Bronchial epithelial cell (primary cell): ENCODE data around the gene ALG14. TPM values are rescaled to one million over a fixed set of nuclear protein-coding genes. Genes with fewer than 3 reads are reported as not detected.

ENCODE experiments used
- DNase-seq: peaks from one replicate; pipeline ENCODE4 v3.0.0-alpha.2; 2010; ENCODE audit warnings: low read depth
- FAIRE-seq: peaks from 2 replicates; lab custom pipeline; 2011; peaks lifted over from hg19 to GRCh38; lab: Jason Lieb, UNC
- H3K27me3 ChIP-seq: 2 replicates; pipeline ENCODE4 v1.5.1; 2011; ENCODE audit warnings: low read length; ENCODE audit not compliant: control insufficient read depth, insufficient read depth
- H3K36me3 ChIP-seq: 2 replicates; pipeline ENCODE4 v1.5.1; 2011; ENCODE audit warnings: low read length; ENCODE audit not compliant: control insufficient read depth, insufficient read depth
- H3K4me3 ChIP-seq: 2 replicates; pipeline ENCODE4 v1.5.1; 2011; ENCODE audit warnings: mild to moderate bottlenecking, low read depth, low read length, control low read depth
- total RNA-seq: library from RNA; depleted of rRNA; stranded (reverse); fragments of >200 nt; gene quantifications from 2 replicates; pipeline ENCODE4 v1.2.1, GENCODE V29; 2014
- TF ChIP-seq, protein P1 (sequence below): IDR thresholded peaks from 2 replicates; pipeline ENCODE4 v1.5.1; 2011; ENCODE audit warnings: mild to moderate bottlenecking, moderate library complexity, low read length, control low read depth, inconsistent platforms; ENCODE audit not compliant: insufficient read depth, severe bottlenecking

ALG14 gene
- total RNA-seq, 1 donor from 2014 or later, result 0.53 TPM

DNA sequence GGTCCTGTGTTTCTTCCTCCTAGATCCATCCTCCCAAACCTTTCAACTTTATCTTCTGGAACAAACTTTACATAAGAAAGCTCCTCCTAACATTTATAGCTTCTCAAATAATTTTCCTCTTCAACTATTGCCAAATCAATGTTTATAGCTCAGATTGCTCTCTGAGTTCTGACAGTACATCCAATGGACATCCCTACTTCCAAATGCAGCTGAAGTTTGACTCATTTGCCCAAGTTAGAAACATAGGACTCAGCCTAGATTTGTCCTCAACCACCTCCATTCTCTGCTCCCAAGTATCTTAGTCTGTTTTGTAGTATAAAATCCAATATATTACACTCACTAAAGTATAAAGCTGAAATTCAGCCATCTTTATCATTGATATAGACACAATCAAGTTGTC, 62.6 kb downstream of the ALG14 start:
- no peaks in the 10 kb centered on the region for H3K27me3 ChIP-seq
- H3K4me3 ChIP-seq, result no peak overlapping the region
- no peaks in the 10 kb centered on the region for H3K36me3 ChIP-seq
- FAIRE-seq (no peak), DNase-seq (no peak)
- TF ChIP-seq, protein P1, sequence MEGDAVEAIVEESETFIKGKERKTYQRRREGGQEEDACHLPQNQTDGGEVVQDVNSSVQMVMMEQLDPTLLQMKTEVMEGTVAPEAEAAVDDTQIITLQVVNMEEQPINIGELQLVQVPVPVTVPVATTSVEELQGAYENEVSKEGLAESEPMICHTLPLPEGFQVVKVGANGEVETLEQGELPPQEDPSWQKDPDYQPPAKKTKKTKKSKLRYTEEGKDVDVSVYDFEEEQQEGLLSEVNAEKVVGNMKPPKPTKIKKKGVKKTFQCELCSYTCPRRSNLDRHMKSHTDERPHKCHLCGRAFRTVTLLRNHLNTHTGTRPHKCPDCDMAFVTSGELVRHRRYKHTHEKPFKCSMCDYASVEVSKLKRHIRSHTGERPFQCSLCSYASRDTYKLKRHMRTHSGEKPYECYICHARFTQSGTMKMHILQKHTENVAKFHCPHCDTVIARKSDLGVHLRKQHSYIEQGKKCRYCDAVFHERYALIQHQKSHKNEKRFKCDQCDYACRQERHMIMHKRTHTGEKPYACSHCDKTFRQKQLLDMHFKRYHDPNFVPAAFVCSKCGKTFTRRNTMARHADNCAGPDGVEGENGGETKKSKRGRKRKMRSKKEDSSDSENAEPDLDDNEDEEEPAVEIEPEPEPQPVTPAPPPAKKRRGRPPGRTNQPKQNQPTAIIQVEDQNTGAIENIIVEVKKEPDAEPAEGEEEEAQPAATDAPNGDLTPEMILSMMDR, result no peak

DNA sequence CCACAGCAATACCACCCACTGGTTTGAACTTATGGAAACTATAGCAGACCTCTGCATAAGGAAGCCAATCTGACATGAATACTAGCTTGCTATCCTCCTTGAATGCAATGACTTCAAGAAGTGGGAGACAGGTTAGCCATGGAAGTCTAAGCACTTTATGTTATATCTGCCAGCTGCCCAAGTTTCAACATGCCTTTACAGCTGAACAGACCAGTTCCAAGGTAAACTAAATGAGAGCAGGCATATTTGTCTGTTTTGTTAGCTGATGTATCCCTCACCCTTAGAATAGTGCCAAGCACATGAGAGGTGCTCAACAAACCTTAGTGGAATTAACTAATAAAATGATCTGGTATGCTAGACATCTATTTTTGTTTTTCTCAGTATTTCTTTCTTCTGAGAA, 65.1 kb downstream of the ALG14 start:
- FAIRE-seq (no peak), DNase-seq (peak; percentile 89)
- no peak overlapping the region for H3K4me3 ChIP-seq
- H3K27me3 ChIP-seq, result no peaks in the 10 kb centered on the region
- no peaks in the 10 kb centered on the region for H3K36me3 ChIP-seq
- TF ChIP-seq, protein P1, result no peak

- Histone ChIP-seq H3K36me3 (no peaks in the 10 kb centered on the region), H3K27me3 (no peaks in the 10 kb centered on the region), H3K4me3 (no peak overlapping the region)
- DNase-seq, result no peak
- no peak for FAIRE-seq
- TF ChIP-seq, protein P1, result no peak
Observed at GRCh38 chr1:95006681-95007080, 66.1 kb downstream of the ALG14 start.

DNA sequence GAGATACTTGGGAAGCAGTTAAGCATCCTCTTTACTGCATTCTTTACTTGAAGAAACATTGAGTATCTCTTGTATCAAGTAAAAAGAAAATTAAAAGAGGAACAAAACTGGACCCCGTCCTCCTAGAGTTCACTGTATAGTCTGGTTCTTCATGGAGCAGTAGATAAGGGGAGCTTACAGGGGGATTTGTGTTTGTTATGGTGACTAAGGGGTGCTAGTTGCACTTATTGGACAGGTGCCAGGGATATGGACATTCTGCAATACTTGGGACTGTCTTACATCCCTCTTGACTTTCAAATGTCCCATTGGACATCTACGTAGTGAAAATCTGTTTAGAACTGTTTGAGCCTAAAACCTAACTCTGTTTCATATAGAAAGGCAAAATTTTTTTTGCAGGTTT, 67.2 kb downstream of the ALG14 start:
- DNase-seq (no peak), FAIRE-seq (no peak)
- TF ChIP-seq, protein P1, result no peak
- H3K4me3 ChIP-seq, result no peak overlapping the region
- H3K27me3 ChIP-seq, result no peaks in the 10 kb centered on the region
- H3K36me3 ChIP-seq, result no peaks in the 10 kb centered on the region

DNA sequence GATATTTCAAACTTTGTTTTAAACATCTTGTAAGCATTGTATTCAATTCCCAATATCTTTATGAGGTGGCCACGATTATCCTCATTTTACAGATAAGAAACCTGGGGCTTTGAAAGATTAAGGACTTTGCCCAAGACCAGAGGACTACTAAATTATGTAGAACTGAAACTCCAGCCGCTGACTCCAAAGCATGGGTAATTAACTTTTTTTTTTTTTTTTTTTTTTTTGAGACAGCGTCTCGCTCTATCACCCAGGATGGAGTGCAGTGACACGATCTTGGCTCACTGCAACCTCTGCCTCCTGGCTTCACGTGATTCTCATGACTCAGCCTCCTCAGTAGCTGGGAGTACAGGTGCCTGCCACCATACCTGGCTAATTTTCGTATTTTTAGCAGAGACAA, 68.7 kb downstream of the ALG14 start:
- FAIRE-seq (no peak), DNase-seq (no peak)
- no peaks in the 10 kb centered on the region for H3K36me3 ChIP-seq
- TF ChIP-seq, protein P1, result no peak
- no peak overlapping the region for H3K4me3 ChIP-seq
- H3K27me3 ChIP-seq, result no peaks in the 10 kb centered on the region

GRCh38 chr1:95003433-95003738, 69.4 kb downstream of the ALG14 start:
- TF ChIP-seq, protein P1, result no peak
- DNase-seq (no peak), FAIRE-seq (no peak)
- H3K36me3 ChIP-seq, result no peaks in the 10 kb centered on the region
- H3K4me3 ChIP-seq, result no peak overlapping the region
- H3K27me3 ChIP-seq, result no peaks in the 10 kb centered on the region
